Endodermal cell (in vitro differentiated cells): ENCODE measurements around the gene ABCA8. TPM values are rescaled to one million over a fixed set of nuclear protein-coding genes. Genes with fewer than 3 reads are reported as not detected.

Experiments
- DNase-seq: peaks from one replicate; pipeline ENCODE4 v3.0.0-alpha.2; 2017
- H3K27ac ChIP-seq: 2 replicates; pipeline ENCODE4 v1.5.1; 2013; ENCODE audit warnings: mild to moderate bottlenecking, low read depth, low read length, moderate library complexity
- H3K27me3 ChIP-seq: 2 replicates; pipeline ENCODE4 v1.6.1; 2013; ENCODE audit warnings: mild to moderate bottlenecking, low read length, moderate library complexity; ENCODE audit not compliant: insufficient read depth, control insufficient read depth, poor library complexity, severe bottlenecking
- H3K36me3 ChIP-seq: 2 replicates; pipeline ENCODE4 v1.7.0; 2013; ENCODE audit warnings: mild to moderate bottlenecking, low read length, moderate library complexity; ENCODE audit not compliant: control insufficient read depth, insufficient read depth
- H3K4me1 ChIP-seq: one replicate; pipeline ENCODE4 v1.7.0; 2013; ENCODE audit warnings: low read length; ENCODE audit not compliant: control insufficient read depth, insufficient read depth
- H3K4me3 ChIP-seq: 2 replicates; pipeline ENCODE4 v1.5.1; 2013; ENCODE audit warnings: mild to moderate bottlenecking, low read length, moderate library complexity
- H3K9ac ChIP-seq: 2 replicates; pipeline ENCODE4 v1.6.1; 2013; ENCODE audit warnings: mild to moderate bottlenecking, low read length, moderate library complexity; ENCODE audit not compliant: poor library complexity, severe bottlenecking; ENCODE audit errors: extremely low read depth
- H3K9me3 ChIP-seq: 2 replicates; pipeline ENCODE4 v1.6.1; 2013; ENCODE audit warnings: mild to moderate bottlenecking, low read length, moderate library complexity; ENCODE audit not compliant: control insufficient read depth
- H3K27ac Mint-ChIP-seq: 2 replicates; pipeline ENCODE4 v1.8.0; 2020; ENCODE audit warnings: mixed read lengths
- H3K27me3 Mint-ChIP-seq: 2 replicates; pipeline ENCODE4 v1.8.0; 2021; ENCODE audit warnings: mild to moderate bottlenecking, mixed read lengths; ENCODE audit not compliant: insufficient read depth
- H3K36me3 Mint-ChIP-seq: 2 replicates; pipeline ENCODE4 v1.8.0; 2020; ENCODE audit warnings: low read depth, mixed read lengths
- H3K4me1 Mint-ChIP-seq: 2 replicates; pipeline ENCODE4 v1.8.0; 2020; ENCODE audit warnings: mixed read lengths
- H3K4me3 Mint-ChIP-seq: 2 replicates; pipeline ENCODE4 v1.8.0; 2020; ENCODE audit warnings: mild to moderate bottlenecking, moderate library complexity, mixed read lengths
- H3K9me3 Mint-ChIP-seq: 2 replicates; pipeline ENCODE4 v1.8.0; 2020; ENCODE audit warnings: mild to moderate bottlenecking, mixed read lengths
- CTCF ChIP-seq: fragments of 200-600 bp; sonication (generic); conservative IDR thresholded peaks from 2 replicates; pipeline ENCODE4 v1.5.0; 2021; ENCODE audit warnings: antibody characterized with exemption, mild to moderate bottlenecking
- WGBS, 2 experiments: methylation state at CpG; one replicate each; pipeline versions ENCODE4 v1.1.5 to v1.1.7; 2013; ENCODE audit warnings: missing lambda C conversion rate in 2 of 2, mixed read lengths in 1 of 2; ENCODE audit not compliant: insufficient coverage in 1 of 2, insufficient read length in 1 of 2; 5-methylcytosine and 5-hydroxymethylcytosine counted together
- total RNA-seq, 2 donors: library from RNA; stranded (reverse); fragmentation: NEBNext Ultra II Directional in 1 of 2; extraction: Animal tissue kit (Norgen Biotek cat#: 25700) in 1 of 2; gene quantifications; 2 replicates in 1 of 2; 3 replicates in 1 of 2; pipeline ENCODE4 v1.2.1, GENCODE V29; 2021

ABCA8 gene
- total RNA-seq, 2 donors from 2014 or later = not detected

GRCh38 chr17:68910789-68911431, 44.3 kb downstream of the ABCA8 start:
- H3K4me3 Mint-ChIP-seq = no peak overlapping the region
- H3K27me3 Mint-ChIP-seq = peaks cover 4% of the 10 kb centered on the region
- no peak for DNase-seq
- H3K27ac ChIP-seq = no peak overlapping the region
- H3K9me3 Mint-ChIP-seq = peaks cover 2% of the 10 kb centered on the region
- H3K4me1 Mint-ChIP-seq = peaks cover 8% of the 10 kb centered on the region
- H3K4me1 ChIP-seq = no peaks in the 10 kb centered on the region
- peaks cover 13% of the 10 kb centered on the region for H3K9me3 ChIP-seq
- no peak for TF ChIP-seq CTCF
- no peak overlapping the region for H3K4me3 ChIP-seq
- no peak overlapping the region for H3K27ac Mint-ChIP-seq
- no peaks in the 10 kb centered on the region for H3K36me3 ChIP-seq
- no peaks in the 10 kb centered on the region for H3K36me3 Mint-ChIP-seq
- WGBS, 2 experiments = 80 to 95% methylated on average over 1 to 2 of the region's 2 CpGs
- no peaks in the 10 kb centered on the region for H3K27me3 ChIP-seq
- no peak overlapping the region for H3K9ac ChIP-seq

GRCh38 chr17:68910251-68910705, 44.9 kb downstream of the ABCA8 start:
- Mint-ChIP-seq H3K4me3 (no peak overlapping the region), H3K4me1 (peaks cover 8% of the 10 kb centered on the region), H3K27ac (no peak overlapping the region), H3K27me3 (peaks cover 3% of the 10 kb centered on the region), H3K9me3 (peaks cover 2% of the 10 kb centered on the region), H3K36me3 (no peaks in the 10 kb centered on the region)
- 65 to 83% methylated on average over 2 to 4 of the region's 5 CpGs for WGBS, 2 experiments
- Histone ChIP-seq H3K36me3 (no peaks in the 10 kb centered on the region), H3K27ac (no peak overlapping the region), H3K4me3 (no peak overlapping the region), H3K9me3 (peaks cover 13% of the 10 kb centered on the region), H3K9ac (no peak overlapping the region), H3K4me1 (no peaks in the 10 kb centered on the region), H3K27me3 (no peaks in the 10 kb centered on the region)
- DNase-seq = peak; percentile 62
- peak; percentile 22 for TF ChIP-seq CTCF

- Mint-ChIP-seq H3K9me3 (peaks cover 2% of the 10 kb centered on the region), H3K36me3 (no peaks in the 10 kb centered on the region), H3K27me3 (peaks cover 2% of the 10 kb centered on the region), H3K27ac (no peak overlapping the region), H3K4me3 (no peak overlapping the region), H3K4me1 (peaks cover 8% of the 10 kb centered on the region)
- Histone ChIP-seq H3K9me3 (peaks cover 6% of the 10 kb centered on the region), H3K4me1 (no peaks in the 10 kb centered on the region), H3K27me3 (no peaks in the 10 kb centered on the region), H3K36me3 (no peaks in the 10 kb centered on the region), H3K27ac (no peak overlapping the region), H3K4me3 (no peak overlapping the region), H3K9ac (no peak overlapping the region)
- DNase-seq = no peak
- no peak for TF ChIP-seq CTCF
- 87 to 91% methylated on average over 1 of the region's 1 CpG for WGBS, 2 experiments
Measured at GRCh38 chr17:68909066-68909465, 46.1 kb downstream of the ABCA8 start.
